CD14-positive monocyte (primary cell): Measurements from ENCODE around the gene CUX1. TPM values are rescaled to one million over a fixed set of nuclear protein-coding genes. Genes with fewer than 3 reads are reported as not detected.

Source experiments
- DNase-seq, 3 donors: peaks; one replicate each; pipeline ENCODE4 v3.0.0-alpha.2; 2011 to 2022
- H2AFZ ChIP-seq: 2 replicates; pipeline ENCODE4 v1.6.0; 2012; ENCODE audit warnings: mild to moderate bottlenecking, low read depth, low read length, inconsistent platforms; ENCODE audit not compliant: insufficient read depth, poor library complexity, severe bottlenecking
- H3K27ac ChIP-seq, 2 donors: 1 replicate in 1 of 2; 2 replicates in 1 of 2; pipeline ENCODE4 v1.5.1; 2012 to 2013; ENCODE audit warnings: low read length in 2 of 2, control low read depth in 1 of 2, inconsistent platforms in 1 of 2, low read depth in 1 of 2, mild to moderate bottlenecking in 1 of 2
- H3K27me3 ChIP-seq, 2 donors: one replicate each; pipeline versions ENCODE4 v1.6.0 to v1.6.1; 2011 to 2013; ENCODE audit warnings: low read length in 2 of 2; ENCODE audit not compliant: control insufficient read depth in 2 of 2, insufficient read depth in 2 of 2
- H3K36me3 ChIP-seq, 2 donors: replicated peaks in 1 of 2; 1 replicate in 1 of 2; 2 replicates in 1 of 2; pipeline versions ENCODE4 v1.5.1 to v1.6.1; 2012 to 2013; ENCODE audit warnings: low read length in 2 of 2, control low read depth in 1 of 2, inconsistent platforms in 1 of 2, mild to moderate bottlenecking in 1 of 2; ENCODE audit not compliant: insufficient read depth in 2 of 2, control insufficient read depth in 1 of 2
- H3K4me1 ChIP-seq, 2 donors: 1 replicate in 1 of 2; 2 replicates in 1 of 2; pipeline versions ENCODE4 v1.5.1 to v1.6.1; 2012 to 2013; ENCODE audit warnings: low read length in 2 of 2, control low read depth in 1 of 2, inconsistent platforms in 1 of 2, mild to moderate bottlenecking in 1 of 2, moderate library complexity in 1 of 2; ENCODE audit not compliant: insufficient read depth in 2 of 2, control insufficient read depth in 1 of 2
- H3K4me2 ChIP-seq: replicated peaks from 2 replicates; pipeline ENCODE3; 2012; ENCODE audit warnings: low read length, moderate library complexity, mild to moderate bottlenecking; ENCODE audit not compliant: poor library complexity, severe bottlenecking; ENCODE audit errors: extremely low read depth
- H3K4me3 ChIP-seq, 3 experiments: fragments of 200-600 bp in 1 of 3; sonication (generic) in 1 of 3; replicated peaks in 1 of 3; 1 replicate in 2 of 3; 2 replicates in 1 of 3; pipeline ENCODE4 v1.5.1; 2011 to 2013; ENCODE audit warnings: low read length in 3 of 3, mild to moderate bottlenecking in 3 of 3, control low read depth in 2 of 3, low read depth in 2 of 3, inconsistent platforms in 1 of 3, moderate library complexity in 1 of 3
- H3K79me2 ChIP-seq: 2 replicates; pipeline ENCODE4 v1.6.0; 2012; ENCODE audit warnings: mild to moderate bottlenecking, control low read depth, inconsistent platforms, low read length, moderate library complexity; ENCODE audit not compliant: insufficient read depth
- H3K9ac ChIP-seq: 2 replicates; pipeline ENCODE4 v1.6.0; 2017; ENCODE audit warnings: low read length, mild to moderate bottlenecking; ENCODE audit not compliant: insufficient read depth, poor library complexity, severe bottlenecking
- H3K9me3 ChIP-seq, 2 donors: replicated peaks in 1 of 2; 1 replicate in 1 of 2; 2 replicates in 1 of 2; pipeline versions ENCODE4 v1.5.1 to v1.6.1; 2012 to 2013; ENCODE audit warnings: low read length in 2 of 2, control low read depth in 1 of 2; ENCODE audit not compliant: control insufficient read depth in 1 of 2, insufficient read depth in 1 of 2
- H4K20me1 ChIP-seq: 2 replicates; pipeline ENCODE4 v1.6.0; 2012; ENCODE audit warnings: mild to moderate bottlenecking, low read length, control low read depth, moderate library complexity; ENCODE audit not compliant: insufficient read depth
- H3K27ac Mint-ChIP-seq, 7 donors: one replicate each; pipeline ENCODE4 v1.8.0; 2020; ENCODE audit warnings: mild to moderate bottlenecking in 7 of 7, mixed read lengths in 7 of 7, moderate library complexity in 6 of 7, inconsistent platforms in 2 of 7
- H3K27me3 Mint-ChIP-seq, 3 donors: one replicate each; pipeline ENCODE4 v1.8.0; 2021 to 2022; ENCODE audit warnings: low read depth in 3 of 3, mild to moderate bottlenecking in 3 of 3, mixed read lengths in 3 of 3, moderate library complexity in 3 of 3, inconsistent platforms in 1 of 3
- H3K36me3 Mint-ChIP-seq, 2 donors: one replicate each; pipeline ENCODE4 v1.8.0; 2020; ENCODE audit warnings: mixed read lengths in 2 of 2, inconsistent platforms in 1 of 2, mild to moderate bottlenecking in 1 of 2
- H3K4me1 Mint-ChIP-seq: one replicate; pipeline ENCODE4 v1.8.0; 2020; ENCODE audit warnings: mild to moderate bottlenecking, mixed read lengths
- H3K4me3 Mint-ChIP-seq, 2 donors: one replicate each; pipeline ENCODE4 v1.8.0; 2020; ENCODE audit warnings: mild to moderate bottlenecking in 2 of 2, mixed read lengths in 2 of 2, moderate library complexity in 1 of 2
- H3K9me3 Mint-ChIP-seq, 7 donors: one replicate each; pipeline ENCODE4 v1.8.0; 2020 to 2022; ENCODE audit warnings: mixed read lengths in 7 of 7, mild to moderate bottlenecking in 6 of 7, moderate library complexity in 6 of 7, inconsistent platforms in 2 of 7
- WGBS: methylation state at CpG from one replicate; pipeline ENCODE4 v1.1.5; 2013; ENCODE audit warnings: missing lambda C conversion rate; ENCODE audit not compliant: insufficient coverage; 5-methylcytosine and 5-hydroxymethylcytosine counted together
- intact Hi-C, 2 donors: fragments of 100-400 bp; cut with micrococcal nuclease; formaldehyde crosslinking; loops; one replicate each; pipeline versions ENCODE4 v1.15.0 to v1.15.1; 2023
- polyA plus RNA-seq, 3 donors: library from polyadenylated mRNA; depleted of rRNA in 1 of 3; unstranded in 2 of 3; stranded (reverse) in 1 of 3; fragments of 300-500 nt in 2 of 3; fragments of >200 nt in 1 of 3; fragmentation: Illumina TruSeq in 2 of 3; gene quantifications; 1 replicate in 2 of 3; 2 replicates in 1 of 3; pipeline ENCODE4 v1.2.3, GENCODE V29; 2012 to 2021
- TF ChIP-seq, protein P1 (sequence below): fragments of 200-600 bp; IDR thresholded peaks from one replicate; pipeline ENCODE4 v1.8.0; 2022; ENCODE audit warnings: antibody characterized with exemption, mild to moderate bottlenecking

The CUX1 gene
- polyA plus RNA-seq, 3 donors, result 17.6 to 38.0 (median 28.0) TPM

DNA sequence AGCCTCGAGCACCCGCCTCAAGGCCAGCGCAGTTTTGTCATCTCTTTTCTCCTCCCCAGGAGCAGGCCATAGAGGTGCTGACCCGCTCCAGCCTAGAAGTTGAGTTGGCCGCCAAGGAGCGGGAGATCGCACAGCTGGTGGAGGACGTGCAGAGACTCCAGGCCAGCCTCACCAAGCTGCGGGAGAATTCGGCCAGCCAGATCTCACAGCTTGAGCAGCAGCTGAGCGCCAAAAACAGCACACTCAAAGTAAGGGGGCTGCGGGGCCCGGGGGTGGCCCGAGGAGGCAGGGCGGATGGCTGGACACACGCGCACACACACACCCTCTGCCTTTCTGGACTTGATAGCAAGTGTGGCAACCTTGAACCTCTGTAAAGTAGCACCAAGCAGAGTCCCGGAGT lies 361.0 kb downstream of the CUX1 start:
- H3K4me1 ChIP-seq, result no peaks in the 10 kb centered on the region
- H4K20me1 ChIP-seq, result peaks cover 12% of the 10 kb centered on the region
- WGBS, result 97% methylated on average over 18 of the region's 18 CpGs
- no peak overlapping the region for H3K4me2 ChIP-seq
- H3K36me3 Mint-ChIP-seq, result peaks cover 80 to 96% of the 10 kb centered on the region in 2 donors
- no peak for DNase-seq
- H3K9me3 ChIP-seq, result no peaks in the 10 kb centered on the region
- no peaks in the 10 kb centered on the region for H3K9me3 Mint-ChIP-seq
- no peaks in the 10 kb centered on the region for H3K4me1 Mint-ChIP-seq
- no peak overlapping the region for H3K4me3 ChIP-seq
- TF ChIP-seq, protein P1, sequence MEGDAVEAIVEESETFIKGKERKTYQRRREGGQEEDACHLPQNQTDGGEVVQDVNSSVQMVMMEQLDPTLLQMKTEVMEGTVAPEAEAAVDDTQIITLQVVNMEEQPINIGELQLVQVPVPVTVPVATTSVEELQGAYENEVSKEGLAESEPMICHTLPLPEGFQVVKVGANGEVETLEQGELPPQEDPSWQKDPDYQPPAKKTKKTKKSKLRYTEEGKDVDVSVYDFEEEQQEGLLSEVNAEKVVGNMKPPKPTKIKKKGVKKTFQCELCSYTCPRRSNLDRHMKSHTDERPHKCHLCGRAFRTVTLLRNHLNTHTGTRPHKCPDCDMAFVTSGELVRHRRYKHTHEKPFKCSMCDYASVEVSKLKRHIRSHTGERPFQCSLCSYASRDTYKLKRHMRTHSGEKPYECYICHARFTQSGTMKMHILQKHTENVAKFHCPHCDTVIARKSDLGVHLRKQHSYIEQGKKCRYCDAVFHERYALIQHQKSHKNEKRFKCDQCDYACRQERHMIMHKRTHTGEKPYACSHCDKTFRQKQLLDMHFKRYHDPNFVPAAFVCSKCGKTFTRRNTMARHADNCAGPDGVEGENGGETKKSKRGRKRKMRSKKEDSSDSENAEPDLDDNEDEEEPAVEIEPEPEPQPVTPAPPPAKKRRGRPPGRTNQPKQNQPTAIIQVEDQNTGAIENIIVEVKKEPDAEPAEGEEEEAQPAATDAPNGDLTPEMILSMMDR, result no peak
- H3K79me2 ChIP-seq, result no peaks in the 10 kb centered on the region
- peaks cover 75 to 98% of the 10 kb centered on the region in 2 donors for H3K36me3 ChIP-seq
- H3K27me3 ChIP-seq, result no peaks in the 10 kb centered on the region
- no peak overlapping the region for H3K9ac ChIP-seq
- H3K4me3 Mint-ChIP-seq, result no peak overlapping the region
- intact Hi-C loops, result no loop called here
- no peak overlapping the region for H2AFZ ChIP-seq
- no peak overlapping the region for H3K27ac ChIP-seq
- H3K27me3 Mint-ChIP-seq, result no peaks in the 10 kb centered on the region
- H3K27ac Mint-ChIP-seq, result peak overlapping the region in 1 of 7 donors; percentile 71

DNA sequence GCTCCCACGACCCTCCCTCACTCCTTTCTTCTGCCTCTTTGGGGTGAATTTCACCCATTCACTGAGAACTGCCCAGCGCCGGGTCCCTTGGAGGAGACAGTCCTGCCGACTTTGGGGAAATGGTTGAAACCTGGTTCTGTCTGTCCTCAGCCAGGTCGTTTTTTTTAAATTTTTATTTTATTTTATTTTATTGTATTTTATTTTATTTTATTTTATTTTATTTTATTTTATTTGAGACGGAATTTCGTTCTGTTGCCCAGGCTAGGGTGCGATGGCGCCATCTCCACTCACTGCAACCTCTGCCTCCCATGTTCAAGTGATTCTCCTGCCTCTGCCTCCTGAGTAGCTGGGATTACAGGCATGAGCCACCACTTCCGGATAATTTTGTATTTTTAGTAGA lies 363.3 kb downstream of the CUX1 start:
- Mint-ChIP-seq H3K27ac (no peak overlapping the region), H3K27me3 (no peaks in the 10 kb centered on the region), H3K36me3 (peaks cover 78 to 96% of the 10 kb centered on the region in 2 donors), H3K4me3 (no peak overlapping the region), H3K4me1 (no peaks in the 10 kb centered on the region), H3K9me3 (no peaks in the 10 kb centered on the region)
- H3K4me3 ChIP-seq, result no peak overlapping the region
- H3K9ac ChIP-seq, result no peak overlapping the region
- H3K4me2 ChIP-seq, result no peak overlapping the region
- H3K27ac ChIP-seq, result no peak overlapping the region
- TF ChIP-seq, protein P1, result no peak
- peaks cover 5% of the 10 kb centered on the region for H4K20me1 ChIP-seq
- H2AFZ ChIP-seq, result no peak overlapping the region
- no peaks in the 10 kb centered on the region for H3K4me1 ChIP-seq
- peaks cover 76 to 98% of the 10 kb centered on the region in 2 donors for H3K36me3 ChIP-seq
- H3K9me3 ChIP-seq, result no peaks in the 10 kb centered on the region
- intact Hi-C loops, result no loop called here
- DNase-seq, result no peak
- H3K79me2 ChIP-seq, result no peaks in the 10 kb centered on the region
- WGBS, result 100% methylated on average over 1 of the region's 10 CpGs
- H3K27me3 ChIP-seq, result no peaks in the 10 kb centered on the region
